ENCODE measurements around the gene SLC10A3. TPM values are rescaled to one million over a fixed set of nuclear protein-coding genes. Genes with fewer than 3 reads are reported as not detected.

Gene SLC10A3
- total and polyA plus RNA-seq, 8 donors = 13.3 to 26.8 (median 18.6) TPM

- intact Hi-C loops (cut with DNase I) = no loop called here
- Histone ChIP-seq H3K36me3 (no peaks in the 10 kb centered on the region), H3K4me1 (peaks cover 0 to 5% of the 10 kb centered on the region in 2 donors), H3K27me3 (no peaks in the 10 kb centered on the region), H3K9me3 (no peaks in the 10 kb centered on the region), H3K27ac (peak overlapping the region; percentile 86 to 91), H3K4me3 (peak overlapping the region; percentile 19 to 59)
- no peak for TF ChIP-seq CTCF (IDR thresholded peaks at IDR 0.05)
- ATAC-seq = peak; percentile 26
- peak in 2 of 4 donors; percentile 89 to 92 for DNase-seq
These were observed 26.2 kb upstream of the SLC10A3 start for GRCh38 chrX:154516656-154517100.

- Histone ChIP-seq H3K27ac (peak within 1 kb of the TSS; percentile 86 to 91), H3K9me3 (no peaks in the 10 kb centered on the region), H3K36me3 (no peaks in the 10 kb centered on the region), H3K4me3 (peak within 1 kb of the TSS; percentile 48 to 59), H3K4me1 (peaks cover 0 to 5% of the 10 kb centered on the region in 2 donors), H3K27me3 (no peaks in the 10 kb centered on the region)
- peak; percentile 96 for ATAC-seq
- intact Hi-C loops (cut with DNase I) = no loop called here
- no peak for TF ChIP-seq CTCF (IDR thresholded peaks at IDR 0.05)
- DNase-seq = peak in 3 of 4 donors; percentile 94 to 96 (median 96)
These were observed 25.7 kb upstream of the SLC10A3 start, which contains the start of gene FAM3A for GRCh38 chrX:154515966-154516655. TSS of gene FAM3A (minus strand) at chrX:154516232. CDS start at chrX:154515772, 460 bp downstream.

GRCh38 chrX:154515090-154515965 is 24.9 kb upstream of the SLC10A3 start:
- intact Hi-C loops (cut with DNase I) = no loop called here
- peak overlapping the region; percentile 48 to 59 for H3K4me3 ChIP-seq
- DNase-seq (peak in 1 of 4 donors; percentile 43), ATAC-seq (peak; percentile 5)
- H3K9me3 ChIP-seq = no peaks in the 10 kb centered on the region
- no peaks in the 10 kb centered on the region for H3K27me3 ChIP-seq
- H3K4me1 ChIP-seq = peaks cover 0 to 5% of the 10 kb centered on the region in 2 donors
- peak overlapping the region; percentile 86 to 91 for H3K27ac ChIP-seq
- no peak for TF ChIP-seq CTCF (IDR thresholded peaks at IDR 0.05)
- H3K36me3 ChIP-seq = no peaks in the 10 kb centered on the region

- Histone ChIP-seq H3K9me3 (no peaks in the 10 kb centered on the region), H3K36me3 (no peaks in the 10 kb centered on the region), H3K27me3 (no peaks in the 10 kb centered on the region), H3K27ac (no peak overlapping the region), H3K4me3 (no peak overlapping the region), H3K4me1 (peaks cover 0 to 5% of the 10 kb centered on the region in 2 donors)
- ATAC-seq (no peak), DNase-seq (no peak)
- no peak for TF ChIP-seq CTCF (IDR thresholded peaks at IDR 0.05)
- intact Hi-C loops (cut with DNase I) = no loop called here
These were observed 23.3 kb upstream of the SLC10A3 start for GRCh38 chrX:154513716-154514115.

Data from left lung (tissue), 10 donors.